Choroid plexus epithelial cell (primary cell): Measurements from ENCODE around the gene GOSR2.
"Not testable (repeated sequence)": the region's sequence is repeated elsewhere in the genome, so short reads cannot be mapped to it uniquely, and the experiment has no call there.

ENCODE experiments used
- DNase-seq: peaks from one replicate; pipeline ENCODE4 v3.0.0-alpha.2; 2010; ENCODE audit warnings: low read depth
- H3K4me3 ChIP-seq: 2 replicates; pipeline ENCODE4 v1.5.1; 2011; ENCODE audit warnings: low read depth, mild to moderate bottlenecking, control low read depth, low read length, moderate library complexity
- TF ChIP-seq, protein P1 (sequence below): conservative IDR thresholded peaks from 2 replicates; pipeline ENCODE4 v1.5.1; 2011; ENCODE audit warnings: low read depth, mild to moderate bottlenecking, control low read depth, inconsistent platforms, low read length, moderate library complexity

GOSR2 gene

DNA sequence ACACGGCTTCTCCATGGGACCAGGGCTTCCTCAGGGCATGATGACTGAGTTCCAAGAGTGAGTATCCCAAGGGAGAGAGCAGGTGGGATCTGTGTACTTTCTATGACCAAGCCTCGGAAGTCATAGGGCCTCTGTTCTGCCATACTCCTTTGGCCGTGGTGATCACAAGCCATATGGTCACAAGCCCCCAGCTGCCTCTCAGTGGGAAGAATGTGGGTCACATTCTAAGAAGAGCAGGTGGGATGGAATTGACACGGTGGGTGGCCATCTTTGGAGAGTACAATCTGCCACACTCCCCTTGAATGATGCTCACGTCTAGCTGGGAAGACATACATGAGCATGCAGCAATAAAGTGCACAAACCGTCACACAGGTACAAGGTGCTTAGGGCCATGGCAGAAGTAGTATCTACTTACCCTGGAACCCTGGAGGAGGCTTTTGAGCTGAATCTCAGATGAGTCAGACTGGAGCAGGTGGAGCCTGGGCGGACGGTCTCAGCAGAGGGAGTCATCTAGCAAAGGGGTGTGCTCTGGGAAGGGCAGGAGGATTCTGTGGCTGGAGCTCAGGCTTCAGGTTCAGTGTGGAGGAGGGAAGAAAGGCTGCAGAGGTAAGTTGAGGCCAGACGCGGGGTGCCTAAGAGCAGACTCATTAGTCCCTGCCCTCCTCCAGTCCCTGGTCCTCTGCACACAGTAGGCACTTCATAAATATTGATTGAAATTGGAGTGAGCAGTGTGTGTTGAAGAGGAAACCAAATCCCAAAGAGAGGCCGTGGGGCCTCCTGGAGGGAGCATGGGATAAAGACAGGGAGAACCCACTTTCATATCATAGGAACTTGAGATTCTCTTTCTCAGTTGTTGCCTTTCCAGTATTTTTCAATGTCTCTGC, 26.6 kb downstream of the GOSR2 start:
- TF ChIP-seq, protein P1, sequence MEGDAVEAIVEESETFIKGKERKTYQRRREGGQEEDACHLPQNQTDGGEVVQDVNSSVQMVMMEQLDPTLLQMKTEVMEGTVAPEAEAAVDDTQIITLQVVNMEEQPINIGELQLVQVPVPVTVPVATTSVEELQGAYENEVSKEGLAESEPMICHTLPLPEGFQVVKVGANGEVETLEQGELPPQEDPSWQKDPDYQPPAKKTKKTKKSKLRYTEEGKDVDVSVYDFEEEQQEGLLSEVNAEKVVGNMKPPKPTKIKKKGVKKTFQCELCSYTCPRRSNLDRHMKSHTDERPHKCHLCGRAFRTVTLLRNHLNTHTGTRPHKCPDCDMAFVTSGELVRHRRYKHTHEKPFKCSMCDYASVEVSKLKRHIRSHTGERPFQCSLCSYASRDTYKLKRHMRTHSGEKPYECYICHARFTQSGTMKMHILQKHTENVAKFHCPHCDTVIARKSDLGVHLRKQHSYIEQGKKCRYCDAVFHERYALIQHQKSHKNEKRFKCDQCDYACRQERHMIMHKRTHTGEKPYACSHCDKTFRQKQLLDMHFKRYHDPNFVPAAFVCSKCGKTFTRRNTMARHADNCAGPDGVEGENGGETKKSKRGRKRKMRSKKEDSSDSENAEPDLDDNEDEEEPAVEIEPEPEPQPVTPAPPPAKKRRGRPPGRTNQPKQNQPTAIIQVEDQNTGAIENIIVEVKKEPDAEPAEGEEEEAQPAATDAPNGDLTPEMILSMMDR, result no peak
- H3K4me3 ChIP-seq, result no peak overlapping the region
- no peak for DNase-seq

DNA sequence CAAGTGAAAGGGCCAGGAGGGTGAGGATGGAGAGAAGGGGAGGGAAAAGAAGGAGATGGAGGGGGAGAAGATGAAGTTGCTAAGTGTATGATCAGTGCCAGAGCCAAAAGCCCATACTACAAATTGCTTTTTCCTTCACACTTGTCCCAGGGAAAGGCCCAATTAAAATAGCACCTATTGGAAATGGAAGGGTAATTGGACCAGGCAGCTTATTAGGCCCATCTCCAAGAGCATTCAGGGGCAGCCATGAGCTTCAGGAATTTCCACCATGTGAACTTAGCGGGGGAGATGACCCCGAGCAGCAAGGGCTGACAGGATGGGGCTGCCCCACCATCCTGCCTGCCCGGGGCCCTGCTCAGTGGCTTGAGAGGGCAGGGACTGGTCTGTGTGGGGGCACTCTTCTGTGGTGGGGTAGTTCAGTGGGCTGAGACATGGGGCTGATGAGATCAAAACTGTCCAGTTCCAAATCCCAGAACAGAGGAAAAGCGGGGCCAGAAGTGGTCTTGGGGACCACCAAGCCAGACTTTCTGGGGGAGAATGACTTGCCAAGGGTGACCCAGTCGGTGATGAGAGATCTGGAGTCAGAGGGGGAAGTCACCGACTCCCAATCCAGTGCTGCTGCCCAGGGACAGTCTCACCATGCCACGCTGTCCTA, 27.5 kb downstream of the GOSR2 start:
- DNase-seq, result no peak
- H3K4me3 ChIP-seq, result no peak overlapping the region
- TF ChIP-seq, protein P1, result no peak

GRCh38 chr17:46950997-46951621, 28.1 kb downstream of the GOSR2 start:
- no peak overlapping the region for H3K4me3 ChIP-seq
- no peak for DNase-seq
- TF ChIP-seq, protein P1, result no peak

GRCh38 chr17:46951706-46952105, 28.7 kb downstream of the GOSR2 start:
- no peak overlapping the region for H3K4me3 ChIP-seq
- no peak for DNase-seq
- TF ChIP-seq, protein P1, result no peak

GRCh38 chr17:46952115-46952514, 29.2 kb downstream of the GOSR2 start:
- H3K4me3 ChIP-seq, result no peak overlapping the region
- DNase-seq, result no peak
- TF ChIP-seq, protein P1, result no peak

- not testable (repeated sequence) for H3K4me3 ChIP-seq, DNase-seq
These were observed 30.2 kb downstream of the GOSR2 start for GRCh38 chr17:46953191-46953590.

DNA sequence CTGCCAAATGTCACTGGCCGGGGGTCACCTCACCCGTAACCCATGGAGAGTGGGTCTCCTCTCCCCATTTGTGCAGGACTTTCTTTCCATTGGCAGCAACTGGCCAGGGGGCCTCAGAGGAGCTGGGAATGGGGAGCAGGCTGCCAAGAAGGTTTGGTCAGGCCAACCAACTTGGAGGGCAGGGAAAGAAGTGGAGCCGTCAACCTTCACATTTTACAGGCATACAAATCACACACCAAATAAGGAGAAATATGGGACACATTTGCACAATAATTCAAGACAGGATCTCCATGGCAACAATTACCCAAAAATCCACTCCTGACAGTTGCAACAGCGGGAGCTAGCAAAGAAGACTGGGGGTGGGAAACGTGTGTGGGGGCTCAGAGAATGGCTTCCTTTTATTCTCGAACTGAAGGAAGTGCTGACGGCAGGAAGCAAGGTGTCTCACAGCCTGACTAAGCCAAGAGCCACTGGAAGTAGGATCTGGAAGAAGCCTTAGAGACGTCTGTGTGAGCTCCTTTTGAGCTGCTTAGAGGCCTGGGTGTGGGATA, 35.2 kb downstream of the GOSR2 start:
- TF ChIP-seq, protein P1, result no peak
- H3K4me3 ChIP-seq, result no peak overlapping the region
- DNase-seq, result no peak
